Pulmonary artery endothelial cell (primary cell): ENCODE results near the gene FOXN3. TPM values are rescaled to one million over a fixed set of nuclear protein-coding genes. Genes with fewer than 3 reads are reported as not detected.
A peak's percentile ranks its signal among the peaks of the same experiment; 100 is the strongest.
"Not testable (repeated sequence)": the region's sequence is repeated elsewhere in the genome, so short reads cannot be mapped to it uniquely, and the experiment has no call there.

ENCODE experiments used
- DNase-seq: peaks from one replicate; pipeline ENCODE4 v3.0.0-alpha.2; 2011; ENCODE audit warnings: low read depth, low spot score
- total RNA-seq: library from RNA; depleted of rRNA; stranded (reverse); fragments of >200 nt; gene quantifications from 2 replicates; pipeline ENCODE4 v1.2.3, GENCODE V29; 2014

The FOXN3 gene
- total RNA-seq, 1 donor from 2014 or later: 14.2 TPM

DNA sequence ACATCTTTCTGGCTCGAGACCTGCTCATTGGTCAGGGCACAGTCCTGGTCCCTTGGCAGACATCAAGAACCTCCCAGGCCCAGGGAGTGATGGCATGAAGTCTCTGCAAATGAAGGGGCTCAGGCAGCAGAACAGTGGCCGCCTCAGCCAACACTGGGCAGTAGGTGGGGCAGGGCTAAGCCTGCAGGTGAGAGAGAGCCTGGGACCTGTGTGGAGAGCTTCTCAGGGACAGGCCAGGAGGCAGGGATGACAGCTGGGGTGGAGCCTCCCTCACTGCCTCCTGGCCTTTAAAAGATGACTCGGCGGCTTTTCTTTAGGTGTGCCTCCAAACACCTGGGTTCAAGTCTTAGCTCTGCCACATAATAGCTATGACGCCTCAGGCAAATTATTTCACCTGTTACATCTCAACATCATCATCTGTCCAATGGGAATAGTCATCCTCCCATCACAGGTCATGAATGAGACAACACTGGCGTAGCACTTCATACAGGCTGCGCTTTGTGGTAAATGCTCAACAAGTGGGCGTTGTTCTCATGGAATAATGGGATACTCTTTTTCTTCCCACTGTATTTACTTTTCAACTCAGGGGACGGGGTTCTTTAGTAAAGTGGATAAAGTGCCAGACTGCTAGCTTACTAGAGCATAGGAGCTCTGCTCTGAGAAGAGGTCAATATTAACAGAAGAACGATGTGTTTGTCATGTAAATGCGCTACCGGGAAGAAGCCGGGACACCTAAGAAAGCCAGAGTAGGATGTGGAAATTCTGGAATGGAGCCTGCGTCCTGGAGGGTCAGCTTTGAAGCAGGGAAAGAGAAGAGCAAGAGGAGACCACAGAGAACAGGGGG, 277.4 kb downstream of the FOXN3 start:
- no peak for DNase-seq

DNA sequence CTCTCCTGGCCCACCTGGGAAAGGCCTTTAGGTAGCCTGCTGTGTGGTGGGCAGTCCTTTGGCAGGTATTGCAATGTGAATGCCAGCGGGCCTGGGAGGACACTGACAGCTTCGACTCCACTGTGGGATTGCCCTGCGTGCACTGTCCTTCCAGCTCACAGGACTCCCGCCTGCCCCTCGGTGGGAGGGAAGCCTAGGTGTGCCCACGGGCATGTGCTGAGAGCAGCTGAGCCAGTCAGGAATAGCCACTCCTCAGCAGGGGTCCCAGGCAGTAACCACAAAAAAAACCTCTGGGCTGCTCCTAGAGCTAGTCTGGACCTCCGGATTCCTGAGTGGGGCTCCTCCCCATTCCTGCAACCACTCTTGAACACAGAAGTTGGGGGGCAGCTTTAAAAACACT, 278.2 kb downstream of the FOXN3 start:
- no peak for DNase-seq

DNA sequence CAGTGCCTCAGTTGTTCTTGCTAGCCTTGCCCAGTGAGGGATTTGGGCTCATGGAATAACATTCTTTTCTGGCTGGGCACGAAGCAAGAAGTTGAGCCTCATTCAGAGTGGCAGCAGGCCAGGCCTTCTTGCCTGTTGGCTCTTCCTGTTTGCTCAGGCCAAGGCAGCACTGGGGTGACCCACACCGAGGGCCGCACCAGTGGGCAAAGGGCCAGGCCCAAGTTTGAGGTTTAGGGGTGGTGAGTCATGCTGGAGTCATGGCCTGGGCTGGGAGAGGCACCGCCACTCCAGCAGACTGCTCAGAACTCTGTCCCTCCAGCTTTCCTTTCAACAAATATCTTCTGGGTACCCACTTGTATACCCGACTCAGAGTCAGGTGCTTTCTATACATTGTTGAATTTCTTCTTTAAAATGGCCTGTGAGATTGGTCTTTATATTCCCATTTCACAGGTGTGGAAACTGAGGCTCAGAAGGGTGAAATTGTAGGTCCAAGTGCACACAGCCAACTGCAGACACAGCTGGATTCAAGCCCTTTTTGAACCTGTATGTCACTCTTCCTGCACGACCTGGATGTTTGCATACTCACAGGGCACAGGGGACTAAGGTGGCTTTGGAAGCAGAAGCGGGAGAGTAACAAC, 279.4 kb downstream of the FOXN3 start:
- peak; percentile 37 for DNase-seq

DNA sequence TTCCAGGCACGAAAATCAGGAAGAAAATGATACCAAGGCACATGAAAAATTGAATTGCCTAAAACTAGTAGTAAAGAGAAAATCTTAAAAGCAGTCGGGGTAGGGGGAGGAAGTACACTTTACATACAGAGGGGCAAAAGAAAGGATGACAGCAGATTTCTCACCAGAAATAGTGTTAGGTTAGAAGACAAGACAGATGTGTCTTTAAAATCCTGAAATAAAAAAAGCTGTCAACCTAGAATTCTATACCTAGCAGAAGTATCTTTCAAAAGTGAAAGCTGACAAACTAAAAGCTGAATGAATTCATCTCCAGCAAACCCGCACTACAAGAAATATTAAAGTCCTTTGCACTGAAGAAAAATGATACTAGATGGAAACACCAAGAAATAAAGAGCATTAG, 280.4 kb downstream of the FOXN3 start:
- no peak for DNase-seq

DNA sequence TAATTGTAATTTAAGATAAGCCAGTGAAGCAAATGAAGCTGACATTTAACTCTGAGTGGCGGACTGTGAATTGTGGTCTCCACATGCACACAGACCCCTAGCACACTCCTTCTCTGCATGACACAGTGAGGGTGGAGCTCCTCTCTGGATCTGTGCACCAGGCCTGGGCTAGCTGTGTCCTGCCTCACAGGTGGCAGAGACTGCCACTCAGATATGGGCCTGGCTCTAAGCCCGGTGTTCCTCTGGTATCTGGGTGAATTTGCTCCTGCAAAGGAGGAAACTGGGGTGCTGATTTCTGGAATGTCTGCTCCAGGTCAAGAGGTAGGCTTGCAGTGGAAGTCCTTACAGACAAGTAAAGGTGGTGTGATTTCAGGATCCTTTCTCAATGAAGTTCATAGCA, 282.4 kb downstream of the FOXN3 start:
- no peak for DNase-seq

DNA sequence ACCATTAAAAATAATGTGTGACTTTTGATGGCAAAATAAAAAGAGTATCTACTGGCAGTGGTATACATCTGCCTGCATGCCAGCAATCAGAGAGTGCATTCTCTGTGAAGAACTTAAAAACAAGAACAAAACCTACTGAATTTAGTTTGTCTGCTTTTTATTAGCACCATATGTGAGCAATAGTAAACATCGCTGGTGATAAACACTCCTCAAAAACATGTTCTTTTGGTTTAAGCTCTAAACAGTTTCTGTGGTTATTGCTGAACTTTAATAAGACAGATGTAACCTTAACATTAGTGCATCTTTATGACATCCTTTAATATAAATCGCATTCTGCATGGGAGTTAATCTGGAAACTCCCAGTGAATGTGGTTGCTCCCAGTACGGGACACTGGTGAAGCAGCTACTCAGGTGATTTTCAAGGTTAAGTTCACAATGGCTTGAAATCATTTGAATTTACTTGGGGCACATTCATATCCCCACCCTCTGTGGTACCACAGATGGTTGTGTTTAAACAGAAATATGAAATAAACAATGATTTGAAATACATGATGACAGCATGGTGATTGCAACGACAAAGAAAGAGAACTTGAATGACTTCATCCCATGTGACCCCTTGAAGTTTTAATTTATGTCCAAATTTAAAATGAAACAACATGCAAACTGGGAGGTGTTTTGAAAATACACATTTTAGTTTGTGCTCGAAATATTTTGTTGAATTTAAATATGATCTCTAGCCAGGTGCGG, 285.9 kb downstream of the FOXN3 start:
- DNase-seq: no peak

DNA sequence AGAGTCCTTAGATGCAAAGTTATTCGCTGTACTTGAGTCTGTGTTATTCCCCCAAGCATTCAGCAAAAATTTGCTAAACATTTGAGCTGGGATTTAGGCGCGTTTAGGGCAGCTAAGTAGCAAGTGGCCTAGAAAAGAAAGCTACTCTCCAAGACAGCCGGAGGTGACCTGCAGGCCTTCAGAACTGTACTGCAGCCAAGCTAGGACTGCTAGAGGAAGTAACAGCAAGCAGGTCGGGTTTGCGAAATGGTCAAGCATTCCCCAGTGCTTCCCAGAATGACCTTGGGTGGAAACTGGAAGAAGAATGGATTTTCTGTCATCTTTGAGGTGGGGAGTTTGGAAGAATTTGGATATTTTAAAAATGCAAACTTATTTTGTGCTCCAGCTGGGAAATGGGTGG, 287.5 kb downstream of the FOXN3 start:
- no peak for DNase-seq

DNA sequence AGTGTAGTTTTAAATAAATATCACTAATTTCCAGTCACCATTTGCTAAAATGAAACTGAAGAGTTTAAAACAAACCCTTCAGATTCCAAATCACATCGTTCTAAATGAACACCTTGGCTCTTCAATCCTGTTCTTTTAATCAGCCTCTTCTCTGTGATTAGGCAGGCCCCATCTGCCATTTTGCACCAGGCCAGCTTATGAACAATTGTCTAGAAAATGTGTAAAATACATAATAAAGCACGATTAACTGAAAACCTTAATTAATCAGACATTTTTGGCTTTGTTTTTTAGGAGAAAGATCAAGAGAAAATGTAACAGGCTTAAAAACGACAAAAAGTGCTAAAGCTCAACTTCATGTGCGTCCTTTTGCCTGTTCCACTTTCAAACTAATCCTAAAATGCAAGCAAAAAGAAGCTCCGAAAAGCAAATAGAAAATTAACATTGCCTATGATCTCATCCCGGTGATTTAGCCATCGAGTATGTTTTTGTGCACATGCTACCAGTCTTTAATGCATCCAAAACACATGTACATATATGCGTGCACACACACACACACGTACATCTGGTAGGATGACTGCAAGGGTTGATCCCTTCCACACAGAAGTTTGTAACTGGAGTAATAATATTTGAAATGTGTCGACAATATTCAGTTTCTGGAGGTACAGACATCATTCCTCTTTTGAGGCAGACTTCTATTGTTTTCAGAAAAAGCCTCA, 288.6 kb downstream of the FOXN3 start:
- no peak for DNase-seq

DNA sequence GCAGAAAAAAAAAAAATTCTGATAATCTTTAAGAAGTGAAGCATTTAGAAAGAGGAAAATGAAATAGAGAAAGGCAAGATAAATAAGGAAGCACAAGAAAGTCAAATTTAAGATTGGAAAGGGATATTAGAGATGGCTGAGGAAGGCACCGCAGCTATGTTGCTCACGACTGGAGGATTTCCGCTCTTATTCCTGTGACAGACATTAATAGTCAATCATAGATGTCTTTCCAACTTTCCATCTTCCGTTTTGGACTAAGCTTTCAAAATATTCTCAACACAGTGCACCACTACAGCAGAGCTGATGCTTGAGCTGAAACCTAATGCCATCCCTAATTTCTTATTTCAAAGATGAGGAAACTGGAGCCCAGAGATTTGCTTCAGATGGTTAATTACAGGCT, 290.6 kb downstream of the FOXN3 start:
- DNase-seq: no peak

DNA sequence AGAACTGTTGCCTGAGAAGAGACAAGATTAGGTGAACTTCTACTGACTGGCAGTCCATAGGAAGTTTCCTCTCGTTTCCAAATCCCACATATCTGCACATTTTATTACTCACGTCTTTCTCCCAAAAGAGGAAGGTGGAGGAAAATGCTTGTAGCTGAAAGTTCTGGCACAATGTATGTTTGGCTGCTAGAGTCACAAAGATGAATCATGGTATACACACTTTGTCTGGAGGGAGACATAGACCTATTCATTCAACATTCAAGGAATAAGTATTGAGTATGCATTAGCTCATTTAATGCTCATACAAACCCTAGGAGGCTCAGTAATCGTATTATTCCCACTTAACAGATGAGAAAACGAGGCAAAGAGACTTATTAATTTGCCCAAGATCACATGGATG, 291.8 kb downstream of the FOXN3 start:
- DNase-seq: no peak

DNA sequence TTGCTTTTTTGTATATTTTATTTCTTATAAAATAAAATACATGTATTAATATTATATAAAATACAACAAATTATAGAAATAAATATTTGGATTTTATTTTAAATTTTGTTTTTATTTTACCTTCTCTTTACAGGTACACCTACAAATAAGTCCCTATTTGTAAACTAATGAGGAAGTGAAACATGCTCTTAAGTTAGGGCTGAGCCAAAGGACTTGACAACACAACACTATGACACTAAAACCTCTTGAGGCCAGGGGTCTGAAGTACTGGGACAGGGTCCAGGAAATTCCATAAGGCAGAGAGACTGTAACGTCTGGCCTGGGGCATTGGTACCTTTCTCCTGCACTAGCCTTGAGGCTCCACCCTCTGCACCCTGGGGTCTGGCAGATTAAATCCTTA, 293.2 kb downstream of the FOXN3 start:
- DNase-seq: no peak

DNA sequence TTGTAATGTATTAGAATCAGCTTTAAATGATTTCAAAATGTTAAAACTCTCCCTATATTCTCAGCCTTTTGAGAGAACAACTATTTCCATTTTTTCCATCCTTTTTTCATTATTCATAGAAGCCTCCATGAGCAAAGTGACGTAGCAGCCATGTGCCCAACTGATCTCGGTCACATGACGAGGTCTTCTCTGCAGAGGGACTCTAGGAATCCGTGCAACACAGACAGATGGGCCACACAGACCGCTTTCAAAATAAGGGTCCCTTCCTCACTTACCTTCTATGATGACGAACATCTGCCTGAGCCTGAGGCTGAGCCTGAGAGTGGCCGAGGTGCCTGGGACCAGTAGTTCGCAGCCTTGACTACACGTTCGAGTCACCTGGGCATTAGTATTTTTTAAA, 293.8 kb downstream of the FOXN3 start:
- no peak for DNase-seq

DNA sequence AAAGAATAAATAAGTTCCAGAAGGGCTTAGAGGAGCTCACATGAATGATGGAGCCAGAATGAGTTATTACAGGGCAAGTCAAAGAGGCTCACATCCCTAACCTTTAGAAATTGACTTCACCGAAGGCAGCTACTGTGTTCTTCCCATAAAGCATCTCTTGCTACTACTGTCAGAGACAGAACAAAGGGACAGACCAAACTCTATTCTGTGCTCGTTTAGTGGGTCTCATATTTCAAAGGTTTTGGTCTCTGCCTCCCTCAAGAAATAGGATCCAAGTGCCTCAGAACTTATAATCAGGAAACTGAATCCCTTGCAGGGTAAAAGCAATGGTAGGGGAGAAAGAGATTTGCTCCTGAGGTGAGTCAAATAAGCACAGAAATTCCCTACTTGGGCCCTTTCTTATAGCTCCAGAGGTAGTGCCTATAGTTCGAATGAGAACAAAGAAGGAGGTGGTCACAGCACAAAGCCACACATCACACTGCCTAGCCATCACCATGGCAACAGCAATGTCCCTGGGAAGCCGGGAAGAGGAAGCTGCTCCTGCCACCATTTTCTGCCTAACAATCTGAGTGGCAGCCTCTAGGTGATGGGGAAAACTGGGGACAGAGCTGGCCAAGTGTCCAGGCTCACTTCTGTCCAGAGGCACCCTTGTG, 294.9 kb downstream of the FOXN3 start:
- no peak for DNase-seq

DNA sequence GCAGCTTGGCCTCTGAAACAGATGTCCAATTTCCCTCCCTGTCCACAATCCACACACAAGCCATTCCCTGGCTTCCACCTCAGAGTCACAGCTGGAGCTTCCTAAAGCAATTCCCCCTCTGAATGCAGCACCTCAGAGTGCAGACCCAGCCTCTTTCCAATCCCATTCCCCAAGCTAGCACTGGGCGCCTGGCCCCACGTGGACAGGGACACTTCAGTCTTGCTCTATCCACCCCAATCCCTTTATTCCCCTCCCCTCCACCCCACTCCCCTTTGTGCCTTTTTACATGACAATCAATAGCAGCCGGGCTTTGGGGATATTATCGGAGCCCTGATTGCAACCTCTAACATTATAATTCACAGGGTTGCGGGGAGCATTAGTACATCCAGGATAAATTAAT, 300.0 kb downstream of the FOXN3 start:
- no peak for DNase-seq

DNA sequence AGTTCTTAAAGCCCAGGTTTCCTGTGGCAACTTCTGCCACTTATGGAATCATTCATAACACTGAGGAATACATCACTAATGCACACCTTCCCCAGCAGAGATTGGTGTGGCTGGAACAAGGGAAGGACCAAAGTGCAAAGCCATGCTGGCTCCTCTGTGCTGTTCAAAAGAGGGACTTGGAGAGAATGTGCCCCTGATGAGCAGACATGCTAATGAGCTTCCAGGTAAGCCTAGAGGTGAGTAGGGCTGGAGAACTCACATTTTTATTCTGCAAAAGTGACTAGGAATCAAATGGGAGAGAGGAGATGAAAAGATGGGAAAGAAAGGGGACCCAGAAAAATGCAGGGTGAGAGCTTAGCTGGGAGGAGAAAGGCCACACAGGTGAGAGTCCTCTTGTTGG, 302.9 kb downstream of the FOXN3 start:
- DNase-seq: no peak

DNA sequence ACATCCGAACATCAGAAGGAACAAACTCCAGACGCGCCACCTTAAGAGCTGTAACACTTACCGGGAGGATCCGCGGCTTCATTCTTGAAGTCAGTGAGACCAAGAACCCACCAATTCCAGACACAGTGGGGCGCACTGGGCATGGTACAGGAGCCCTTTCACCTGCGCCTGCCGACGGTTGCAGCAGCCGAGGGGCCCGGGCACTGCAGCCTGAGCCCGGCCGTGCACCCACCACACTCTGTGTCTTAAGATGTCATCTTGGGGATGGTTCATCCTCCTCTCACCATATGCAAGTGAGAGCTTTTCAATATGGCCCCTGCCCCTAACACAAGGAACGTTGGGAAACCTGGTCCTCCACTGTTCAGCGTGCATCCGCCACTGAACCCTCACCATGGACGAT, 304.3 kb downstream of the FOXN3 start:
- DNase-seq: no peak

DNA sequence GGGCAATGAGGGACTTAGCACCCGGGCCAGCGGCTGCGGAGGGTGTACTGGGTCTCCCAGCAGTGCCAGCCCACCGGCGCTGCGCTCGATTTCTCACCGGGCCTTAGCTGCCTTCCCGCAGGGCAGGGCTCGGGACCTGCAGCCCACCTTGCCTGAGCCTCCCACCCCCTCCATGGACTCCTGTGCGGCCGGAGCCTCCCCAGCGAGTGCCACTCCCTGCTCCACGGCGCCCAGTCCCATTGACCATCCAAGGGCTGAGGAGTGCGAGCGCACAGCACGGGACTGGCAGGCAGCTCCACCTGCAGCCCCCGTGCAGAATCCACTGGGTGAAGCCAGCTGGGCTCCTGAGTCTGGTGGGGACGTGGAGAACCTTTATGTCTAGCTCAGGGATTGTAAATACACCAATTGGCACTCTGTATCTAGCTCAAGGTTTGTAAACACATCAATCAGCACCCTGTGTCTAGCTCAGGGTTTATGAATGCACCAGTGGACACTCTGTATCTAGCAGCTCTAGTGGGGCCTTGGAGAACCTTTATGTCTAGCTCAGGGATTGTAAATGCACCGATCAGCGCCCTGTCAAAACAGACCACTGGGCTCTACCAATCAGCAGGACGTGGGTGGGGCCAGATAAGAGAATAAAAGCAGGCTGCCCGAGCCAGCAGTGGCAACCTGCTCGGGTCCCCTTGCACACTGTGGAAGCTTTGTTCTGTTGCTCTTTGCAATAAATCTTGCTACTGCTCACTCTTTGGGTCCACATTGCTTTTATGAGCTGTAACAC, 305.1 kb downstream of the FOXN3 start:
- not testable (repeated sequence) for DNase-seq

DNA sequence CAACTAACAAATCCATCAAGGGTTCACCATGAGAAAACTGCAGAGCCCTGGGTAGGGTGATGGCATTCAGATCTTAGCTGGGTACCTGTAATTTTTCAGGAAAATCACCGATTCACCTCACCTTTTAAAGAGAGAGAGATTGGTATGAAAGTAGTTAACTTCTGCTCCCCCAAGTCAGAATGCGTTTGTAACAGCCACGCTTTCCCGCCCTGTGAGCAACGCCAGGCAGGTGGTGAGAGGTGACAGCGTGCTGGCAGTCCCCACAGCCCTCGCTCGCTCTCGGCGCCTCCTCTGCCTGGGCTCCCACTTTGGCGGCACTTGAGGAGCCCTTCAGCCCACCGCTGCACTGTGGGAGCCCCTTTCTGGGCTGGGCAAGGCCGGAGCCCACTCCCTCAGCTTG, 305.8 kb downstream of the FOXN3 start:
- not testable (repeated sequence) for DNase-seq

DNA sequence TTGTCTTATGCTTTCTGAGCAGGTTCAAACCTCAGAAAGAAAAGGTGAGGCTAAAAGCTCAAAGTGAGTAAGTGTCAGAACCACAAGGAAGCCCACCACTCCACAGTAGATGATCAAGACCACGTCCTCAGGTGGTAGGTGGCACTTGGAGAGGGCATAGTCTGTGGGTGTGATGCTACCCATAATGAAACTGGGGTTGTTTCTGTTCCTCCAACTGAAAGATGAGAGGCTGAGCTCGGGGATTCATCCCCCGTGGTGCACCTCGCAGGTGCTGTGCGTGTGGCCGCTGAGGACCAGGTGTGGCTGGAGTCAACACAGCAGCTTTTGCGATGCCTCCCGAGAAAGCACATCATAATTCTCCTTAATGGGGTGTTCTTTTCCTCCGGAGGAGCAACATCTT, 306.9 kb downstream of the FOXN3 start:
- DNase-seq: no peak

DNA sequence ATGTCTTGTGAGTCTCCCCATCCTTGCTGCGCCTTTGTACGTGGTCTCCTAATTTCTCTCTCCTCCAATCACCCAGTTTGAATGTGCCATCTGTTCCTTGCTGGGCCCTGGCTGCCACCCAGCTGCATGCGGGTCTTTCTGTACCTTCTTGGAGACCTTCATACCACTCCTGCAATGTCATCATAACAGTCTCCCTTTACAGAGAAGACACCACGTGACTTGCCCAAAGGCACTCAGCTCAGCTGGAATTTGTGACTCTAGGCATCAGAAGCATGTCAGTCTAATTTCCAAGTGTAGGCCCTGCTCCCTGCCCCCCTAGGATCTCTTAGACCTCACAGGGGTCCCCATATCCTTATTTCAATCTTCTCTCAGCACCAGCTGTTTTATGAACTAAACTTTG, 308.4 kb downstream of the FOXN3 start:
- no peak for DNase-seq

DNA sequence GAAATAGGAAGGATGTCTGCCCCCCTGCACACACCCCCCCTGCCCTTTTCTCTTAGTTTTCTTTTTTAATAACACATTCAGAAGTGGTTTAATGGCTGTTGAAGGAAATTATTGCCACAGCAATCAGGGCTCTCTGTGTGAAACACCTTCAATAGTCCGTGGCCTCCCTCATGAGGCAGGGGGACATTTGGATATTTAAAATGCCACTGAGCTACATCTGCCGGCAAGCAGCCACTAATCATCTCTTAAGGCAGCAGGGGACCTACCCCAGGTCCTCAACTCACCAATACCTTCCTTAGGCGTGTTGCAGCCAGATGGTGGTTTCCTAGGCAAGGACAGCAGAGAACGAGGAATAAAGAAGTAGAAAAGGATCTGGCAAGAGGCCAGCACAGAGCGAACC, 309.4 kb downstream of the FOXN3 start:
- no peak for DNase-seq
